NCI-H460 (cell line): ENCODE results near the gene SOWAHD. TPM values are rescaled to one million over a fixed set of nuclear protein-coding genes. Genes with fewer than 3 reads are reported as not detected.
"Not testable (repeated sequence)": the region's sequence is repeated elsewhere in the genome, so short reads cannot be mapped to it uniquely, and the experiment has no call there.

Experiments
- DNase-seq: peaks from one replicate; pipeline ENCODE4 v3.0.0-alpha.2; 2016; ENCODE audit warnings: low read depth; ENCODE audit errors: extremely low read depth
- small RNA-seq, 2 experiments: library from RNA; depleted of rRNA; stranded (forward); fragments of <200 nt; gene quantifications; one replicate each; pipeline ENCODE3, GENCODE V24; 2014
- total RNA-seq: library from RNA; depleted of rRNA; stranded (reverse); fragments of >200 nt; shearing (Covaris generic); gene quantifications from 2 replicates; pipeline ENCODE4 v1.2.3, GENCODE V29; 2014; rRNA removed

Gene SOWAHD
- total RNA-seq, 1 experiment from 2014 or later = not detected

DNA sequence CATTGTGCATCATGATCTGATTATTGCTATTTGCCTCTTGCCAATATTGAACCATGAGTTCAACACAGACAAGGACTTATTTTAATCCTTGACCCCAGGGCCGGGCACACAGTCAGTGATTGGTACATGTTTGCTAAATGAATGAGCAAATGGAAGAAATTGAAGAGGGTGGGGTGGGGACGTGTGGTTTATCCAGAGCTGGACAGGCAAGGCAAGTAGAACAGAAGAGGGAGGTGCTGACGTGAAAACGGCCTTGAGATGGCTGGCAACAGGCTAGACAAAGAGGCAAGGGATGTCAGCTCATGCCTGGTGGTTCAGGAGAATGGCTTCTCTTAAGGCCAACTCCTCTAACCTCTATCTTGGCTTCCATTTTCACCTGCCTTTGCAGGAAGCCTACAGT lies 50.1 kb downstream of the SOWAHD start:
- DNase-seq = not testable (repeated sequence)

DNA sequence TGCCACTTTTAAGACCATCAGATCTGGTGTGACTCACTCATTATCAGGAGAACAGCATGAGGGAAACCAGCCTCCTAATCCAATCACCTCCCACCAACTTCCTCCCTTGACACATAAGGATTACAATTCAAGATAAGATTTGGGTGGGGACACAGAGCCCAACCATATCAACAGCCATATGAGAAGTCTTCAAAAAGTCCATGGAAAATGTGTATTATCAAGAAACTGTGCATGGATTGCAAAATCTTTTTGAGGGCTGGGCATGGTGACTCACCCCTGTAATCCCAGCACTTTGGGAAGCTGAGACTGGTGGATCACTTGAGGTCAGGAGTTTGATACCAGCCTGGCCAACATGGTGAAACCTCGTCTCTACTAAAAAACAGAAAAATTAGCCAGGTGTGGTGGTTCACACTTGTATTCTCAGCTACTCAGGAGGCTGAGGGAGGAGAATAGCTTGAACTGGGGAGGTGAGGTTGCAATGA lies 50.8 kb downstream of the SOWAHD start:
- DNase-seq = no peak

Small RNAs within 50 kb of the gene (small RNA-seq; reads per million reads assigned to genes)
- gene SNORA69 = 0 reads per million in 2 experiments

Other genes with a start within 250 kb of the SOWAHD start
- gene STEEP1, start 193.2 kb upstream of the SOWAHD start, total RNA-seq = 53.3 and 59.7 TPM in 2 replicates
- gene UBE2A, start 184.0 kb upstream of the SOWAHD start, total RNA-seq = 98.0 and 105 TPM in 2 replicates
- 15.3 and 15.4 TPM in 2 replicates for gene NKRF, start 152.2 kb upstream of the SOWAHD start, total RNA-seq
- gene SEPTIN6, start 65.4 kb upstream of the SOWAHD start, total RNA-seq = 7.0 and 8.9 TPM in 2 replicates
- 6,322 and 6,424 TPM in 2 replicates for gene RPL39, start 33.0 kb downstream of the SOWAHD start, total RNA-seq
- 6.6 and 11.6 TPM in 2 replicates for gene UPF3B, start 94.4 kb downstream of the SOWAHD start, total RNA-seq
- 26.2 and 30.3 TPM in 2 replicates for gene RNF113A, start 113.1 kb downstream of the SOWAHD start, total RNA-seq
- 194 and 198 TPM in 2 replicates for gene NDUFA1, start 113.2 kb downstream of the SOWAHD start, total RNA-seq
- gene AKAP14, start 137.3 kb downstream of the SOWAHD start, total RNA-seq = not detected in 2 replicates
- gene NKAP, start 185.2 kb downstream of the SOWAHD start, total RNA-seq = 16.4 and 17.3 TPM in 2 replicates